Fibroblast of skin of left biceps (primary cell): ENCODE measurements around the gene RGS5.
A peak's percentile ranks its signal among the peaks of the same experiment; 100 is the strongest.

ENCODE experiments used
- DNase-seq, 2 experiments: peaks; one replicate each; pipeline ENCODE4 v3.0.0-alpha.2; 2013; ENCODE audit warnings: low read depth in 2 of 2

Gene RGS5

GRCh38 chr1:163145435-163145834 lies 57.3 kb downstream of the RGS5 start:
- no peak for DNase-seq

GRCh38 chr1:163144418-163144817 lies 58.3 kb downstream of the RGS5 start:
- DNase-seq: no peak

- no peak for DNase-seq
Observed at GRCh38 chr1:163142152-163142551, 60.6 kb downstream of the RGS5 start.

GRCh38 chr1:163141556-163141955 lies 61.2 kb downstream of the RGS5 start:
- no peak for DNase-seq

GRCh38 chr1:163137556-163138265 lies 65.0 kb downstream of the RGS5 start:
- DNase-seq: no peak

- no peak for DNase-seq
Observed at GRCh38 chr1:163131981-163132380, 70.7 kb downstream of the RGS5 start.

- DNase-seq: no peak
Observed at GRCh38 chr1:163130225-163130856, 72.4 kb downstream of the RGS5 start.

- DNase-seq: no peak
Observed at GRCh38 chr1:163128282-163128681, 74.4 kb downstream of the RGS5 start.

GRCh38 chr1:163124812-163125211 lies 77.9 kb downstream of the RGS5 start:
- no peak for DNase-seq

GRCh38 chr1:163120372-163120771 lies 82.3 kb downstream of the RGS5 start:
- no peak for DNase-seq

GRCh38 chr1:163119707-163120106 lies 83.0 kb downstream of the RGS5 start:
- no peak for DNase-seq

- DNase-seq: no peak
Observed at GRCh38 chr1:163115887-163116286, 86.8 kb downstream of the RGS5 start.

- DNase-seq: no peak
Observed at GRCh38 chr1:163107655-163108054, 95.1 kb downstream of the RGS5 start.

GRCh38 chr1:163106364-163106987 lies 96.2 kb downstream of the RGS5 start:
- DNase-seq: peak in 1 of 2 experiments; percentile 15

- no peak for DNase-seq
Observed at GRCh38 chr1:163104385-163105099, 98.2 kb downstream of the RGS5 start.

- no peak for DNase-seq
Observed at GRCh38 chr1:163102590-163102989, 100.1 kb downstream of the RGS5 start.

- DNase-seq: no peak
Observed at GRCh38 chr1:163095213-163095612, 107.5 kb downstream of the RGS5 start.

- DNase-seq: no peak
Observed at GRCh38 chr1:163094589-163094988, 108.1 kb downstream of the RGS5 start.

- DNase-seq: no peak
Observed at GRCh38 chr1:163094182-163094581, 108.5 kb downstream of the RGS5 start.

- no peak for DNase-seq
Observed at GRCh38 chr1:163093579-163093978, 109.1 kb downstream of the RGS5 start.

- no peak for DNase-seq
Observed at GRCh38 chr1:163093169-163093568, 109.5 kb downstream of the RGS5 start.
